GM10847 (cell line): Measurements from ENCODE around the gene MRPL1.

ENCODE experiments used
- POLR2A ChIP-seq: IDR thresholded peaks from 2 replicates; pipeline ENCODE4 v1.6.1; 2011; ENCODE audit not compliant: insufficient read length; ENCODE audit errors: extremely low read depth

The MRPL1 gene

GRCh38 chr4:77881460-77882295 lies 19.0 kb downstream of the MRPL1 start:
- no peak for TF ChIP-seq POLR2A

GRCh38 chr4:77893451-77893850 lies 30.8 kb downstream of the MRPL1 start:
- TF ChIP-seq POLR2A, result no peak

GRCh38 chr4:77899607-77900006 lies 37.0 kb downstream of the MRPL1 start:
- no peak for TF ChIP-seq POLR2A

GRCh38 chr4:77903186-77903585 lies 40.6 kb downstream of the MRPL1 start:
- TF ChIP-seq POLR2A, result no peak

- TF ChIP-seq POLR2A, result no peak
Observed at GRCh38 chr4:77905651-77906263, 43.1 kb downstream of the MRPL1 start.

GRCh38 chr4:77910676-77911075 lies 48.0 kb downstream of the MRPL1 start:
- no peak for TF ChIP-seq POLR2A

GRCh38 chr4:77911091-77911490 lies 48.5 kb downstream of the MRPL1 start:
- no peak for TF ChIP-seq POLR2A

- TF ChIP-seq POLR2A, result no peak
Observed at GRCh38 chr4:77911842-77912450, 49.3 kb downstream of the MRPL1 start.

- no peak for TF ChIP-seq POLR2A
Observed at GRCh38 chr4:77913348-77913747, 50.7 kb downstream of the MRPL1 start.

GRCh38 chr4:77917075-77917474 lies 54.4 kb downstream of the MRPL1 start:
- TF ChIP-seq POLR2A, result no peak

- TF ChIP-seq POLR2A, result no peak
Observed at GRCh38 chr4:77917601-77918000, 55.0 kb downstream of the MRPL1 start.

- no peak for TF ChIP-seq POLR2A
Observed at GRCh38 chr4:77920371-77920770, 57.7 kb downstream of the MRPL1 start.

GRCh38 chr4:77921701-77922100 lies 59.1 kb downstream of the MRPL1 start:
- TF ChIP-seq POLR2A, result no peak

- no peak for TF ChIP-seq POLR2A
Observed at GRCh38 chr4:77922158-77923094, 59.8 kb downstream of the MRPL1 start.
